HEK293T (cell line): ENCODE measurements around the gene PCNX1.
"Not testable (repeated sequence)": the region's sequence is repeated elsewhere in the genome, so short reads cannot be mapped to it uniquely, and the experiment has no call there.

Experiments
- CTCF ChIA-PET: fragments of 350-600 bp; formaldehyde crosslinking; extraction: SDS; loops from one replicate; lab custom pipeline; 2021; ENCODE audit warnings: antibody characterized with exemption, inconsistent platforms; lab: Yijun Ruan, JAX
- POLR2A ChIA-PET: fragments of 350-600 bp; formaldehyde crosslinking; extraction: SDS; loops from one replicate; lab custom pipeline; 2020; ENCODE audit warnings: antibody characterized with exemption, inconsistent platforms; lab: Yijun Ruan, JAX
- DNase-seq: peaks from one replicate; pipeline ENCODE4 v3.0.0; 2012; ENCODE audit warnings: mixed read lengths; ENCODE audit errors: extremely low spot score
- ARNT ChIP-seq: fragments of 450-650 bp; IDR thresholded peaks from 2 replicates; pipeline ENCODE4 v1.6.1; 2017; ENCODE audit warnings: mild to moderate bottlenecking
- BHLHE40 ChIP-seq: fragments of 450-650 bp; IDR thresholded peaks from 2 replicates; pipeline ENCODE4 v1.6.1; 2016; ENCODE audit warnings: mild to moderate bottlenecking, moderate library complexity, borderline replicate concordance
- CTBP1 ChIP-seq: fragments of 450-650 bp; IDR thresholded peaks from 2 replicates; pipeline ENCODE4 v1.6.1; 2016; ENCODE audit warnings: borderline replicate concordance
- ELF4 ChIP-seq: fragments of 450-650 bp; IDR thresholded peaks from 2 replicates; pipeline ENCODE4 v1.6.1; 2017; ENCODE audit warnings: antibody characterized with exemption
- FOXA1 ChIP-seq: fragments of 450-650 bp; IDR thresholded peaks from 2 replicates; pipeline ENCODE4 v1.6.1; 2016; ENCODE audit warnings: mild to moderate bottlenecking
- FOXK2 ChIP-seq: fragments of 450-650 bp; IDR thresholded peaks from 2 replicates; pipeline ENCODE4 v1.6.1; 2016; ENCODE audit warnings: mild to moderate bottlenecking
- FOXM1 ChIP-seq: fragments of 450-650 bp; IDR thresholded peaks from 2 replicates; pipeline ENCODE4 v1.6.1; 2017; ENCODE audit warnings: mild to moderate bottlenecking, borderline replicate concordance
- HDGF ChIP-seq: fragments of 450-650 bp; IDR thresholded peaks from 2 replicates; pipeline ENCODE4 v1.6.1; 2017; ENCODE audit warnings: antibody characterized with exemption, borderline replicate concordance
- L3MBTL2 ChIP-seq: fragments of 450-650 bp; conservative IDR thresholded peaks from 2 replicates; pipeline ENCODE4 v1.6.1; 2016; ENCODE audit warnings: mild to moderate bottlenecking
- LEF1 ChIP-seq: fragments of 450-650 bp; IDR thresholded peaks from 2 replicates; pipeline ENCODE4 v1.6.1; 2017; ENCODE audit warnings: mild to moderate bottlenecking, borderline replicate concordance
- NFRKB ChIP-seq: fragments of 450-650 bp; IDR thresholded peaks from 2 replicates; pipeline ENCODE4 v1.6.1; 2016; ENCODE audit warnings: mild to moderate bottlenecking, moderate library complexity
- PKNOX1 ChIP-seq: fragments of 450-650 bp; IDR thresholded peaks from 2 replicates; pipeline ENCODE4 v1.6.1; 2016
- SP1 ChIP-seq: fragments of 450-650 bp; IDR thresholded peaks from 2 replicates; pipeline ENCODE4 v1.6.1; 2017
- SUZ12 ChIP-seq: fragments of 450-650 bp; IDR thresholded peaks from 2 replicates; pipeline ENCODE4 v1.6.1; 2016; ENCODE audit warnings: mild to moderate bottlenecking
- TARDBP ChIP-seq: fragments of 450-650 bp; IDR thresholded peaks from 2 replicates; pipeline ENCODE4 v1.6.1; 2016
- ZNF384 ChIP-seq: fragments of 450-650 bp; IDR thresholded peaks from 2 replicates; pipeline ENCODE4 v1.6.1; 2016

Gene PCNX1

GRCh38 chr14:71063351-71063750 lies 156.1 kb downstream of the PCNX1 start:
- CTCF ChIA-PET, result no interaction called here
- no peak for TF ChIP-seq HDGF
- TF ChIP-seq SP1, result no peak
- no peak for TF ChIP-seq SUZ12
- no peak for TF ChIP-seq LEF1
- no peak for TF ChIP-seq ZNF384
- TF ChIP-seq FOXK2, result no peak
- TF ChIP-seq L3MBTL2, result no peak
- no peak for TF ChIP-seq ELF4
- TF ChIP-seq ARNT, result no peak
- POLR2A ChIA-PET, result no interaction called here
- no peak for DNase-seq

- POLR2A ChIA-PET, DNase-seq, CTCF ChIA-PET: not testable (repeated sequence)
Measured at GRCh38 chr14:71064747-71065146, 157.5 kb downstream of the PCNX1 start.

GRCh38 chr14:71070169-71070568 lies 162.9 kb downstream of the PCNX1 start:
- no peak for TF ChIP-seq HDGF
- TF ChIP-seq FOXM1, result no peak
- no peak for TF ChIP-seq BHLHE40
- TF ChIP-seq CTBP1, result no peak
- TF ChIP-seq ARNT, result no peak
- no peak for TF ChIP-seq SP1
- TF ChIP-seq SUZ12, result no peak
- no peak for TF ChIP-seq ELF4
- TF ChIP-seq ZNF384, result no peak
- no peak for TF ChIP-seq TARDBP
- no peak for TF ChIP-seq FOXK2
- no peak for TF ChIP-seq FOXA1
- TF ChIP-seq L3MBTL2, result no peak
- no peak for TF ChIP-seq PKNOX1
- TF ChIP-seq LEF1, result no peak
- no peak for TF ChIP-seq NFRKB
- POLR2A ChIA-PET, result no interaction called here
- no peak for DNase-seq
- CTCF ChIA-PET, result no interaction called here

- CTCF ChIA-PET, result interaction anchor here (0.6 kb wide), 1 partner anchor 68 kb away, joined by 3 read pairs; no protein-coding TSS in a partner anchor
- DNase-seq, result no peak
- POLR2A ChIA-PET, result no interaction called here
- TF ChIP-seq PKNOX1 (no peak), FOXA1 (no peak), ELF4 (no peak), HDGF (no peak), ZNF384 (no peak), LEF1 (no peak), TARDBP (no peak), BHLHE40 (no peak), SP1 (no peak), FOXK2 (no peak), NFRKB (no peak)
Measured at GRCh38 chr14:71071042-71071441, 163.8 kb downstream of the PCNX1 start.

- DNase-seq, result no peak
- CTCF ChIA-PET, result no interaction called here
- POLR2A ChIA-PET, result no interaction called here
- no peak for TF ChIP-seq NFRKB
- TF ChIP-seq TARDBP, result no peak
- TF ChIP-seq HDGF, result no peak
- TF ChIP-seq ZNF384, result no peak
- TF ChIP-seq ARNT, result no peak
- no peak for TF ChIP-seq SUZ12
- TF ChIP-seq FOXK2, result no peak
Measured at GRCh38 chr14:71076462-71077092, 169.3 kb downstream of the PCNX1 start.

- DNase-seq, result no peak
- ChIA-PET CTCF (no interaction called here), POLR2A (no interaction called here)
- TF ChIP-seq FOXM1 (no peak), SP1 (no peak), NFRKB (no peak), L3MBTL2 (no peak), BHLHE40 (no peak), SUZ12 (no peak), ELF4 (no peak), HDGF (no peak), FOXA1 (no peak), TARDBP (no peak), ZNF384 (no peak; the same call in 1 of the 2 replicates), ARNT (no peak), FOXK2 (no peak)
Measured at GRCh38 chr14:71078500-71078899, 171.2 kb downstream of the PCNX1 start.

GRCh38 chr14:71086567-71086966 lies 179.3 kb downstream of the PCNX1 start:
- ChIA-PET CTCF (interaction anchor here (2.2 kb wide), 1 partner anchor 17 kb away, joined by 10 read pairs; no protein-coding TSS in a partner anchor), POLR2A (no interaction called here)
- DNase-seq, result no peak
- TF ChIP-seq SP1 (no peak), L3MBTL2 (no peak), NFRKB (no peak), FOXM1 (no peak)

GRCh38 chr14:71089971-71090370 lies 182.7 kb downstream of the PCNX1 start:
- DNase-seq, result no peak
- TF ChIP-seq NFRKB, result no peak
- no peak for TF ChIP-seq SP1
- CTCF ChIA-PET, result no interaction called here
- POLR2A ChIA-PET, result no interaction called here
